Measurements from ENCODE around the gene MCU. TPM values are rescaled to one million over a fixed set of nuclear protein-coding genes. Genes with fewer than 3 reads are reported as not detected.
A peak's percentile ranks its signal among the peaks of the same experiment; 100 is the strongest.

Gene MCU
- total and polyA plus RNA-seq, 2 donors (not counting 1 experiment from before 2014, with no cell fraction given) = 40.5 to 77.1 TPM

- no peak overlapping the region for H2AFZ ChIP-seq (ENCODE audit: low read length)
- DNase-seq (ENCODE audit: low read depth in 2 of 2) = no peak
- no peaks in the 10 kb centered on the region for H4K20me1 ChIP-seq (ENCODE audit: control insufficient read depth, extremely low read depth, insufficient read depth, low read length)
- no peaks in the 10 kb centered on the region for H3K27me3 ChIP-seq (ENCODE audit: control insufficient read depth, insufficient read depth, low read length)
- TF ChIP-seq, protein P1, sequence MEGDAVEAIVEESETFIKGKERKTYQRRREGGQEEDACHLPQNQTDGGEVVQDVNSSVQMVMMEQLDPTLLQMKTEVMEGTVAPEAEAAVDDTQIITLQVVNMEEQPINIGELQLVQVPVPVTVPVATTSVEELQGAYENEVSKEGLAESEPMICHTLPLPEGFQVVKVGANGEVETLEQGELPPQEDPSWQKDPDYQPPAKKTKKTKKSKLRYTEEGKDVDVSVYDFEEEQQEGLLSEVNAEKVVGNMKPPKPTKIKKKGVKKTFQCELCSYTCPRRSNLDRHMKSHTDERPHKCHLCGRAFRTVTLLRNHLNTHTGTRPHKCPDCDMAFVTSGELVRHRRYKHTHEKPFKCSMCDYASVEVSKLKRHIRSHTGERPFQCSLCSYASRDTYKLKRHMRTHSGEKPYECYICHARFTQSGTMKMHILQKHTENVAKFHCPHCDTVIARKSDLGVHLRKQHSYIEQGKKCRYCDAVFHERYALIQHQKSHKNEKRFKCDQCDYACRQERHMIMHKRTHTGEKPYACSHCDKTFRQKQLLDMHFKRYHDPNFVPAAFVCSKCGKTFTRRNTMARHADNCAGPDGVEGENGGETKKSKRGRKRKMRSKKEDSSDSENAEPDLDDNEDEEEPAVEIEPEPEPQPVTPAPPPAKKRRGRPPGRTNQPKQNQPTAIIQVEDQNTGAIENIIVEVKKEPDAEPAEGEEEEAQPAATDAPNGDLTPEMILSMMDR (conservative IDR thresholded peaks at IDR 0.05 in 1 of 2, IDR thresholded peaks at IDR 0.05 in 1 of 2; ENCODE audit: low read depth in 1 of 2, low read length in 2 of 2) = no peak
- TF ChIP-seq EZH2 (IDR thresholded peaks at IDR 0.05; ENCODE audit: low read length, missing control alignments) = no peak
- no peak overlapping the region for H3K9ac ChIP-seq (ENCODE audit: insufficient read depth, low read length)
- H3K4me3 ChIP-seq (replicated peaks in 1 of 4; ENCODE audit: control extremely low read depth in 1 of 4, insufficient read depth in 1 of 4, low read depth in 3 of 4, low read length in 4 of 4) = no peak overlapping the region
- H3K79me2 ChIP-seq (ENCODE audit: control insufficient read depth, insufficient read depth, low read length) = no peaks in the 10 kb centered on the region
- H3K36me3 ChIP-seq (ENCODE audit: control insufficient read depth, insufficient read depth, low read length) = no peaks in the 10 kb centered on the region
- no peaks in the 10 kb centered on the region for H3K9me3 ChIP-seq (ENCODE audit: control insufficient read depth, insufficient read depth, low read depth, low read length)
- no peak overlapping the region for H3K4me2 ChIP-seq (ENCODE audit: extremely low read depth, insufficient read depth, low read length)
- no peak overlapping the region for H3K27ac ChIP-seq (ENCODE audit: insufficient read depth, low read length)
- H3K4me1 ChIP-seq (ENCODE audit: control insufficient read depth, extremely low read depth, insufficient read depth, low read length) = no peaks in the 10 kb centered on the region
Measured at GRCh38 chr10:72660220-72660619, 31.7 kb upstream of the MCU start.

GRCh38 chr10:72661431-72661830 lies 30.5 kb upstream of the MCU start:
- Histone ChIP-seq H3K4me2 (ENCODE audit: extremely low read depth, insufficient read depth, low read length) (no peak overlapping the region), H3K9me3 (ENCODE audit: control insufficient read depth, insufficient read depth, low read depth, low read length) (no peaks in the 10 kb centered on the region), H3K36me3 (ENCODE audit: control insufficient read depth, insufficient read depth, low read length) (no peaks in the 10 kb centered on the region), H3K9ac (ENCODE audit: insufficient read depth, low read length) (no peak overlapping the region), H2AFZ (ENCODE audit: low read length) (no peak overlapping the region), H3K27me3 (ENCODE audit: control insufficient read depth, insufficient read depth, low read length) (no peaks in the 10 kb centered on the region), H3K4me3 (replicated peaks in 1 of 4; ENCODE audit: control extremely low read depth in 1 of 4, insufficient read depth in 1 of 4, low read depth in 3 of 4, low read length in 4 of 4) (no peak overlapping the region), H3K27ac (ENCODE audit: insufficient read depth, low read length) (no peak overlapping the region), H3K4me1 (ENCODE audit: control insufficient read depth, extremely low read depth, insufficient read depth, low read length) (no peaks in the 10 kb centered on the region), H4K20me1 (ENCODE audit: control insufficient read depth, extremely low read depth, insufficient read depth, low read length) (no peaks in the 10 kb centered on the region), H3K79me2 (ENCODE audit: control insufficient read depth, insufficient read depth, low read length) (no peaks in the 10 kb centered on the region)
- TF ChIP-seq, protein P1 (conservative IDR thresholded peaks at IDR 0.05 in 1 of 2, IDR thresholded peaks at IDR 0.05 in 1 of 2; ENCODE audit: low read depth in 1 of 2, low read length in 2 of 2) = no peak
- no peak for TF ChIP-seq EZH2 (IDR thresholded peaks at IDR 0.05; ENCODE audit: low read length, missing control alignments)
- DNase-seq (ENCODE audit: low read depth in 2 of 2) = no peak

GRCh38 chr10:72663971-72664370 lies 28.0 kb upstream of the MCU start:
- no peak overlapping the region for H2AFZ ChIP-seq (ENCODE audit: low read length)
- H3K4me3 ChIP-seq (replicated peaks in 1 of 4; ENCODE audit: control extremely low read depth in 1 of 4, insufficient read depth in 1 of 4, low read depth in 3 of 4, low read length in 4 of 4) = no peak overlapping the region
- no peaks in the 10 kb centered on the region for H3K9me3 ChIP-seq (ENCODE audit: control insufficient read depth, insufficient read depth, low read depth, low read length)
- no peak overlapping the region for H3K9ac ChIP-seq (ENCODE audit: insufficient read depth, low read length)
- no peaks in the 10 kb centered on the region for H3K36me3 ChIP-seq (ENCODE audit: control insufficient read depth, insufficient read depth, low read length)
- no peak overlapping the region for H3K27ac ChIP-seq (ENCODE audit: insufficient read depth, low read length)
- no peak overlapping the region for H3K4me2 ChIP-seq (ENCODE audit: extremely low read depth, insufficient read depth, low read length)
- TF ChIP-seq, protein P1 (conservative IDR thresholded peaks at IDR 0.05 in 1 of 2, IDR thresholded peaks at IDR 0.05 in 1 of 2; ENCODE audit: low read depth in 1 of 2, low read length in 2 of 2) = no peak
- no peak for TF ChIP-seq EZH2 (IDR thresholded peaks at IDR 0.05; ENCODE audit: low read length, missing control alignments)
- no peaks in the 10 kb centered on the region for H3K27me3 ChIP-seq (ENCODE audit: control insufficient read depth, insufficient read depth, low read length)
- no peaks in the 10 kb centered on the region for H3K4me1 ChIP-seq (ENCODE audit: control insufficient read depth, extremely low read depth, insufficient read depth, low read length)
- H3K79me2 ChIP-seq (ENCODE audit: control insufficient read depth, insufficient read depth, low read length) = no peaks in the 10 kb centered on the region
- H4K20me1 ChIP-seq (ENCODE audit: control insufficient read depth, extremely low read depth, insufficient read depth, low read length) = no peaks in the 10 kb centered on the region
- DNase-seq (ENCODE audit: low read depth in 2 of 2) = peak in 1 of 2 donors; percentile 20

Data from fibroblast of lung (primary cell).